SK-N-SH (cell line): Measurements from ENCODE around the gene RBBP8. TPM values are rescaled to one million over a fixed set of nuclear protein-coding genes. Genes with fewer than 3 reads are reported as not detected.

ENCODE experiments used
- CTCF ChIA-PET: fragments of 300-600, 350-600 bp; formaldehyde crosslinking; extraction: SDS; loops from one replicate; lab custom pipeline; 2021; lab: Yijun Ruan, JAX
- POLR2A ChIA-PET: fragments of 350-600 bp; sonication (Branson Sonifier 250); formaldehyde crosslinking; extraction: SDS; loops from one replicate; lab custom pipeline; 2020; ENCODE audit warnings: antibody characterized with exemption, inconsistent platforms; lab: Yijun Ruan, JAX
- DNase-seq: peaks from one replicate; pipeline ENCODE4 v3.0.0; 2012
- H2AFZ ChIP-seq: fragments of 200-600 bp; sonication (generic); 2 replicates; pipeline ENCODE4 v1.8.1; 2016; ENCODE audit warnings: antibody characterized with exemption, mild to moderate bottlenecking, low read depth
- H3F3A ChIP-seq: fragments of 200-600 bp; sonication (generic); replicated peaks from 2 replicates; pipeline ENCODE3; 2016; ENCODE audit warnings: antibody characterized with exemption, mild to moderate bottlenecking; ENCODE audit not compliant: insufficient read depth
- H3K27ac ChIP-seq, 2 experiments: fragments of 200-500 bp in 1 of 2; fragments of 200-600 bp in 1 of 2; sonication (Bioruptor generic) in 1 of 2; sonication (generic), shearing (Covaris generic) in 1 of 2; 2 replicates each; pipeline versions ENCODE4 v1.5.1 to v1.6.1; 2014 to 2016; ENCODE audit warnings: low read depth in 2 of 2, inconsistent platforms in 1 of 2, low read length in 1 of 2, mild to moderate bottlenecking in 1 of 2, mixed read lengths in 1 of 2
- H3K27me3 ChIP-seq: fragments of 200-600 bp; sonication (generic), shearing (Covaris generic); 2 replicates; pipeline ENCODE4 v1.6.1; 2016; ENCODE audit warnings: mixed run types; ENCODE audit not compliant: insufficient read depth
- H3K36me3 ChIP-seq, 2 experiments: fragments of 200-500 bp in 1 of 2; fragments of 200-600 bp in 1 of 2; sonication (Bioruptor generic) in 1 of 2; sonication (generic) in 1 of 2; replicated peaks in 1 of 2; 2 replicates each; pipeline versions ENCODE3 to v1.5.1; 2014 to 2016; ENCODE audit warnings: low read length in 1 of 2, mild to moderate bottlenecking in 1 of 2; ENCODE audit not compliant: insufficient read depth in 2 of 2, control insufficient read depth in 1 of 2
- H3K4me1 ChIP-seq, 2 experiments: fragments of 200-500 bp in 1 of 2; fragments of 200-600 bp in 1 of 2; sonication (Bioruptor generic) in 1 of 2; sonication (generic), shearing (Covaris generic) in 1 of 2; 2 replicates each; pipeline versions ENCODE4 v1.5.1 to v1.6.1; 2014 to 2016; ENCODE audit warnings: low read depth in 1 of 2, low read length in 1 of 2, mixed run types in 1 of 2; ENCODE audit not compliant: insufficient read depth in 2 of 2, control insufficient read depth in 1 of 2
- H3K4me2 ChIP-seq: fragments of 200-600 bp; sonication (generic), shearing (Covaris generic); 2 replicates; pipeline ENCODE4 v1.6.1; 2017; ENCODE audit warnings: mixed run types
- H3K4me3 ChIP-seq, 2 experiments: fragments of 200-500 bp in 1 of 2; fragments of 200-600 bp in 1 of 2; sonication (Bioruptor generic) in 1 of 2; sonication (generic), shearing (Covaris generic) in 1 of 2; 2 replicates each; pipeline versions ENCODE4 v1.5.1 to v1.8.1; 2014 to 2016; ENCODE audit warnings: low read depth in 2 of 2, inconsistent platforms in 1 of 2, low read length in 1 of 2, mild to moderate bottlenecking in 1 of 2, mixed read lengths in 1 of 2, moderate library complexity in 1 of 2
- H3K79me2 ChIP-seq: fragments of 200-600 bp; sonication (generic); 2 replicates; pipeline ENCODE4 v1.8.1; 2017; ENCODE audit warnings: mild to moderate bottlenecking; ENCODE audit not compliant: insufficient read depth
- H3K9ac ChIP-seq: fragments of 200-600 bp; sonication (generic); 2 replicates; pipeline ENCODE4 v1.6.1; 2017; ENCODE audit warnings: mixed run types
- H3K9me2 ChIP-seq: fragments of 200-600 bp; sonication (generic); 2 replicates; pipeline ENCODE4 v1.6.1; 2017; ENCODE audit warnings: mixed run types
- H3K9me3 ChIP-seq: fragments of 200-600 bp; sonication (generic); 2 replicates; pipeline ENCODE4 v1.6.1; 2017; ENCODE audit warnings: mixed run types, mild to moderate bottlenecking, moderate library complexity
- H4K20me1 ChIP-seq: fragments of 200-600 bp; sonication (generic); 2 replicates; pipeline ENCODE4 v1.6.1; 2017; ENCODE audit warnings: mild to moderate bottlenecking, mixed run types; ENCODE audit not compliant: insufficient read depth
- CTCF ChIP-seq: fragments of 200-600 bp; sonication (generic); IDR thresholded peaks from 2 replicates; pipeline ENCODE4 v1.6.1; 2017; ENCODE audit warnings: antibody characterized with exemption, mild to moderate bottlenecking, moderate library complexity
- ELF1 ChIP-seq: IDR thresholded peaks from 2 replicates; pipeline ENCODE4 v1.4.0; 2012
- EP300 ChIP-seq, 2 experiments: IDR thresholded peaks; 2 replicates each; pipeline versions ENCODE4 v1.4.0 to v1.6.1; 2012; ENCODE audit warnings: borderline replicate concordance in 1 of 2, low read depth in 1 of 2, low read length in 1 of 2
- EZH2phosphoT487 ChIP-seq: fragments of 200-600 bp; sonication (generic); IDR thresholded peaks from 2 replicates; pipeline ENCODE4 v1.6.1; 2017; ENCODE audit warnings: low read depth, mixed run types, mild to moderate bottlenecking, antibody characterized with exemption, moderate library complexity, borderline replicate concordance
- FOXJ3 ChIP-seq: sonication (generic); formaldehyde crosslinking; IDR thresholded peaks from 2 replicates; pipeline ENCODE4 v1.5.1; 2020; ENCODE audit warnings: mild to moderate bottlenecking, missing genetic modification reagents
- GABPA ChIP-seq: IDR thresholded peaks from 2 replicates; pipeline ENCODE4 v1.4.0; 2012; ENCODE audit warnings: low read depth, mild to moderate bottlenecking
- JUND ChIP-seq: IDR thresholded peaks from 2 replicates; pipeline ENCODE4 v1.4.0; 2012
- MAX ChIP-seq: IDR thresholded peaks from 2 replicates; pipeline ENCODE4 v1.4.0; 2012; ENCODE audit warnings: low read depth
- MEF2A ChIP-seq: IDR thresholded peaks from 2 replicates; pipeline ENCODE4 v1.4.0; 2012; ENCODE audit warnings: low read depth, borderline replicate concordance
- MXI1 ChIP-seq: IDR thresholded peaks from 2 replicates; pipeline ENCODE4 v1.6.1; 2012; ENCODE audit warnings: mild to moderate bottlenecking, low read depth, low read length, improper control_type of control experiment
- NRF1 ChIP-seq: IDR thresholded peaks from 2 replicates; pipeline ENCODE4 v1.6.1; 2012; ENCODE audit warnings: low read depth, mild to moderate bottlenecking, low read length
- RCOR1 ChIP-seq: fragments of 150-350 bp; IDR thresholded peaks from 2 replicates; pipeline ENCODE4 v1.6.1; 2017; ENCODE audit warnings: antibody characterized with exemption, low read length
- RXRA ChIP-seq: IDR thresholded peaks from 2 replicates; pipeline ENCODE4 v1.4.0; 2012; ENCODE audit warnings: low read depth, mild to moderate bottlenecking, borderline replicate concordance
- TAF1 ChIP-seq: IDR thresholded peaks from 2 replicates; pipeline ENCODE4 v1.6.1; 2012; ENCODE audit warnings: low read depth, mild to moderate bottlenecking, low read length, moderate library complexity, borderline replicate concordance
- TEAD4 ChIP-seq: IDR thresholded peaks from 2 replicates; pipeline ENCODE4 v1.4.0; 2012; ENCODE audit warnings: mild to moderate bottlenecking, borderline replicate concordance; ENCODE audit not compliant: insufficient read depth
- USF1 ChIP-seq: IDR thresholded peaks from 2 replicates; pipeline ENCODE4 v1.4.0; 2012; ENCODE audit warnings: low read depth, borderline replicate concordance
- YY1 ChIP-seq: IDR thresholded peaks from 2 replicates; pipeline ENCODE4 v1.4.0; 2012; ENCODE audit warnings: low read depth, mild to moderate bottlenecking
- ZBTB33 ChIP-seq: IDR thresholded peaks from 2 replicates; pipeline ENCODE4 v1.4.0; 2012; ENCODE audit warnings: low read depth, borderline replicate concordance
- WGBS: methylation state at CpG from one replicate; pipeline ENCODE4 v1.1.6; 2017; ENCODE audit warnings: low lambda C conversion rate; 5-methylcytosine and 5-hydroxymethylcytosine counted together
- polyA plus RNA-seq, 3 experiments: library from polyadenylated mRNA; depleted of rRNA; stranded (reverse); fragments of >200 nt; gene quantifications; 2 replicates each; pipeline ENCODE4 v1.2.3, GENCODE V29; 2012

The RBBP8 gene
- polyA plus RNA-seq, 1 of the 3 experiments (the other 2 are of a cell fraction): 9.6 TPM

- WGBS: 74% methylated on average over 9 of the region's 9 CpGs
- H3K79me2 ChIP-seq: no peaks in the 10 kb centered on the region
- no peak for DNase-seq
- H3K4me3 ChIP-seq: no peak overlapping the region
- no peaks in the 10 kb centered on the region for H3F3A ChIP-seq
- H3K36me3 ChIP-seq: no peaks in the 10 kb centered on the region
- no peaks in the 10 kb centered on the region for H3K27me3 ChIP-seq
- POLR2A ChIA-PET: no interaction called here
- no peak overlapping the region for H2AFZ ChIP-seq
- peaks cover 0 to 14% of the 10 kb centered on the region in 2 experiments; a peak in 1 of 4 replicates for H3K4me1 ChIP-seq
- no peaks in the 10 kb centered on the region for H4K20me1 ChIP-seq
- CTCF ChIA-PET: no interaction called here
- H3K9me3 ChIP-seq: no peaks in the 10 kb centered on the region
- H3K4me2 ChIP-seq: no peak overlapping the region
- H3K9ac ChIP-seq: no peak overlapping the region
- no peaks in the 10 kb centered on the region for H3K9me2 ChIP-seq
- H3K27ac ChIP-seq: no peak overlapping the region
- TF ChIP-seq ELF1: no peak
- no peak for TF ChIP-seq EZH2phosphoT487
- TF ChIP-seq JUND: no peak
- TF ChIP-seq MXI1: no peak
- TF ChIP-seq RCOR1: no peak
- TF ChIP-seq CTCF: no peak
- TF ChIP-seq EP300 (IDR thresholded peaks at IDR 0.05; ENCODE audit: borderline replicate concordance in 1 of 2, low read depth in 1 of 2, low read length in 1 of 2): no peak
- no peak for TF ChIP-seq GABPA
- no peak for TF ChIP-seq TEAD4
- no peak for TF ChIP-seq RXRA
- no peak for TF ChIP-seq USF1
- no peak for TF ChIP-seq FOXJ3 (CRISPR knock-in tag)
- TF ChIP-seq MEF2A: no peak
- no peak for TF ChIP-seq YY1
Observed at GRCh38 chr18:23059541-23060465, 126.7 kb downstream of the RBBP8 start.

GRCh38 chr18:23062011-23062410 lies 128.9 kb downstream of the RBBP8 start:
- ChIA-PET CTCF (no interaction called here), POLR2A (no interaction called here)
- no peak overlapping the region for H3K4me3 ChIP-seq
- DNase-seq: no peak
- H2AFZ ChIP-seq: no peak overlapping the region
- no peak overlapping the region for H3K9ac ChIP-seq
- 38% methylated on average over 1 of the region's 1 CpG for WGBS
- no peak overlapping the region for H3K27ac ChIP-seq
- H3K36me3 ChIP-seq: no peaks in the 10 kb centered on the region
- H3K27me3 ChIP-seq: no peaks in the 10 kb centered on the region
- no peaks in the 10 kb centered on the region for H3K9me3 ChIP-seq
- no peaks in the 10 kb centered on the region for H4K20me1 ChIP-seq
- H3K79me2 ChIP-seq: no peaks in the 10 kb centered on the region
- H3K4me1 ChIP-seq: peaks cover 0 to 7% of the 10 kb centered on the region in 2 experiments; a peak in 1 of 4 replicates
- H3K4me2 ChIP-seq: no peak overlapping the region
- H3K9me2 ChIP-seq: no peaks in the 10 kb centered on the region
- no peaks in the 10 kb centered on the region for H3F3A ChIP-seq
- TF ChIP-seq YY1 (no peak), MXI1 (no peak), NRF1 (no peak), EP300 (IDR thresholded peaks at IDR 0.05; ENCODE audit: borderline replicate concordance in 1 of 2, low read depth in 1 of 2, low read length in 1 of 2) (no peak), MAX (no peak), RCOR1 (no peak), TAF1 (no peak), ZBTB33 (no peak)
